K562 (cell line): ENCODE results near the gene DIRAS2.

Experiments
- CBX2 ChIP-seq: fragments of 200-600 bp; sonication (generic); IDR thresholded peaks from one replicate; pipeline ENCODE4 v1.6.1; 2012; ENCODE audit warnings: mild to moderate bottlenecking, low read length, inconsistent platforms; ENCODE audit not compliant: insufficient read depth, poor library complexity, severe bottlenecking
- EZH2 ChIP-seq: IDR thresholded peaks from 2 replicates; pipeline ENCODE4 v1.6.1; 2012; ENCODE audit warnings: low read depth, mild to moderate bottlenecking, inconsistent platforms, low read length, borderline replicate concordance
- FOXP1 ChIP-seq: sonication (generic); formaldehyde crosslinking; IDR thresholded peaks from 2 replicates; pipeline ENCODE4 v1.8.0; 2022; ENCODE audit warnings: mild to moderate bottlenecking, missing genetic modification reagents
- ZNF766 ChIP-seq: fragments of 200-800 bp; sonication (Bioruptor generic); conservative IDR thresholded peaks from 2 replicates; pipeline ENCODE4 v1.6.1; 2016; ENCODE audit warnings: missing genetic modification characterization, missing compliant biosample characterization
- TF ChIP-seq, protein P1 (sequence below): fragments of 250-450 bp; sonication (Bioruptor Pico); IDR thresholded peaks from 2 replicates; pipeline ENCODE4 v1.5.0; 2020; ENCODE audit warnings: mild to moderate bottlenecking, borderline replicate concordance

DNA sequence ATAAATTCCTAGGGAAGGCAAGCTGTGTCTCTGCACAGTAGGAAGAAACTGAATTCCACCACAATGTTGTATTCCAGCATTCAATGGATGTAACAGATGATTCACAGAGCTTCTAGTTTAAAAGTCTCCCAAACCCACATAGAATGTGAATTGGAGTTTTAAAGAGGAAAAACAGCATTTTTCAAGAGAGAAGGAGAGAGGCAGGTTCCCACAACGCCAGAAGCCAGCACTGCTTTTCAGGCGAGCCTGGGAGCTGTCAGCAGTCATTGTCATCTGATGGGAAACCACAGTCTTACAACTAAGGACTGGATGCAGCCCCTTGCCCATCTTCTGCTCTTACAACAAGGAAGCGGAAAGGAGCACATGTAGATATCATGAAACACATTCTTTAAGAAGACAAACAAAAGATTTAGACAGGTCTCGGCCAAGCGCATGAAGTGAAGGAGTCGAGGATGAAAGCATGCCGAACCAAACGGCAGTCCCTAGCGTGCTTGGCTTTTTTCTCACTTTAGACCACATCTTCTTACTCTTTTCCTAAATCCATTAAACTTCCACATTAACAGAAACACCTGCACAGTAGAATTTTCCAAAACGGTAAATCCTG, 638 bp downstream of the DIRAS2 start:
- no peak for TF ChIP-seq ZNF766 (CRISPR knock-in tag)
- TF ChIP-seq EZH2, result no peak
- TF ChIP-seq, protein P1, sequence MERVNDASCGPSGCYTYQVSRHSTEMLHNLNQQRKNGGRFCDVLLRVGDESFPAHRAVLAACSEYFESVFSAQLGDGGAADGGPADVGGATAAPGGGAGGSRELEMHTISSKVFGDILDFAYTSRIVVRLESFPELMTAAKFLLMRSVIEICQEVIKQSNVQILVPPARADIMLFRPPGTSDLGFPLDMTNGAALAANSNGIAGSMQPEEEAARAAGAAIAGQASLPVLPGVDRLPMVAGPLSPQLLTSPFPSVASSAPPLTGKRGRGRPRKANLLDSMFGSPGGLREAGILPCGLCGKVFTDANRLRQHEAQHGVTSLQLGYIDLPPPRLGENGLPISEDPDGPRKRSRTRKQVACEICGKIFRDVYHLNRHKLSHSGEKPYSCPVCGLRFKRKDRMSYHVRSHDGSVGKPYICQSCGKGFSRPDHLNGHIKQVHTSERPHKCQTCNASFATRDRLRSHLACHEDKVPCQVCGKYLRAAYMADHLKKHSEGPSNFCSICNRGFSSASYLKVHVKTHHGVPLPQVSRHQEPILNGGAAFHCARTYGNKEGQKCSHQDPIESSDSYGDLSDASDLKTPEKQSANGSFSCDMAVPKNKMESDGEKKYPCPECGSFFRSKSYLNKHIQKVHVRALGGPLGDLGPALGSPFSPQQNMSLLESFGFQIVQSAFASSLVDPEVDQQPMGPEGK (CRISPR knock-in tag), result no peak
- TF ChIP-seq CBX2, result no peak
- TF ChIP-seq FOXP1 (CRISPR knock-in tag), result no peak
